A549 treated with CpdA at 1 μM for 4 hours (cell line): ENCODE measurements around the gene KCNK2. TPM values are rescaled to one million over a fixed set of nuclear protein-coding genes. Genes with fewer than 3 reads are reported as not detected.

Experiments
- total RNA-seq: library from RNA; stranded (reverse); fragments of 200-300 nt; extraction: Qiagen RNA extraction; gene quantifications from 5 replicates; pipeline ENCODE4 v1.2.3, GENCODE V29; 2022; ENCODE audit warnings: low read depth

The KCNK2 gene
- total RNA-seq = 0.10 to 0.15 TPM (median 0.12 TPM) in 4 of 5 replicates, not detected in the other

DNA sequence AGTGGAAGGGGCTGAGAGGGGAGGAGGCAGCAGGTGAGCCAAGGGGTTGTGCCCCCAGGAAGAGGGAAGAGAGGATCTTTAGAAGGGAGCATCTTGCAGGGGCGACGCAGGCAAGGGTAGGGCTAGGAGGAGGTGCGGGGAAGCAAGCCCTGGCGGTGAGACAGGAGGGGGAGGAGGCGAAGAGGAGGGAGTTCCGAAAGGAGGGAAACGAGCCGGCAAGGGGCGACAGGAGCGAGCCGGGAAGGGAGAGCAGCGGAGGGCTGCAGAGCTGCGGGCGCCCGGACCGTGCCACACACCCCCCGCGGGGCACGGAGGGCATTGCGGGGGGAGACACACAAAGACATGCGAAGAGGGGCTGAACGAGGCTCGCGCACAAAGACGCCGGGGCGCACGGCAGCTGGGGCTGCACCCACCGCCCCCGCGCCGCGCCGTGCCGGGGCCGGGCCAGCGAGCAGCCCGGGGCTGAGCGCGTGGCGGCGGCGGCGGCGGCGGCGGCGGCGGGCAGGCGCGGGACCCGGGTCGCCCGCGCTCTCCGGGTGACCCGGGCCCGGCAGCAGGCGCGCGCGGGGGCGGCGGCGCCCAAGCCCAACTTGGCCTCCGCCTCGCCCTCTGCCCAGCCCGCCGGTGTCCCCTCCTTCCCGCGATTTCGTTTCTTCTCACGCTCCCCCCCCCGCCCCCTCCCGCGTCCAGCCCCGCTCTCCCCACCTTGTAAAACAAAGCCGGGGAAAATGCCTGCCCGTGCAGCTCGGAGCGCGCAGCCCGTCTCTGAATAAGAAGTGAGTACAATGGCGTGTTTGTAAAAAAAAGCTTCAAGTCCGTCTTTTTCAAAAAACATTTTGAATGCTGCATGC is at the start of gene KCNK2:
KCNK2 (plus strand) TSS at position 206 of the 851 bp plus-strand sequence. CDS start 649 bp downstream, outside the sequence.

